Progenitor cell of endocrine pancreas (in vitro differentiated cells): ENCODE measurements around the gene DLX5. TPM values are rescaled to one million over a fixed set of nuclear protein-coding genes. Genes with fewer than 3 reads are reported as not detected.
"Not testable (repeated sequence)": the region's sequence is repeated elsewhere in the genome, so short reads cannot be mapped to it uniquely, and the experiment has no call there.

Experiments
- DNase-seq: peaks from one replicate; pipeline ENCODE4 v3.0.0; 2021; ENCODE audit warnings: low spot score; ENCODE audit not compliant: unreplicated experiment
- H3K27ac Mint-ChIP-seq: 2 replicates; pipeline ENCODE4 v1.8.0; 2021; ENCODE audit warnings: mild to moderate bottlenecking, moderate library complexity, mixed read lengths
- H3K27me3 Mint-ChIP-seq: 2 replicates; pipeline ENCODE4 v1.8.0; 2021; ENCODE audit warnings: mixed read lengths
- H3K36me3 Mint-ChIP-seq: 2 replicates; pipeline ENCODE4 v1.8.0; 2022; ENCODE audit warnings: mixed read lengths; ENCODE audit not compliant: insufficient read depth
- H3K4me1 Mint-ChIP-seq: 2 replicates; pipeline ENCODE4 v1.8.0; 2021; ENCODE audit warnings: low read depth, mixed read lengths
- H3K4me3 Mint-ChIP-seq: 2 replicates; pipeline ENCODE4 v1.8.0; 2021; ENCODE audit warnings: low read depth, mild to moderate bottlenecking, moderate library complexity, mixed read lengths
- H3K9me3 Mint-ChIP-seq: 2 replicates; pipeline ENCODE4 v1.8.0; 2021; ENCODE audit warnings: low read depth, mixed read lengths
- CTCF ChIP-seq: fragments of 200-600 bp; sonication (generic); IDR thresholded peaks from one replicate; pipeline ENCODE4 v1.5.0; 2021; ENCODE audit warnings: antibody characterized with exemption, mild to moderate bottlenecking; ENCODE audit not compliant: unreplicated experiment
- total RNA-seq: library from RNA; stranded (reverse); gene quantifications from 2 replicates; pipeline ENCODE4 v1.2.1, GENCODE V29; 2021

Gene DLX5
- total RNA-seq, 1 donor from 2014 or later, result 1.7 TPM

- Mint-ChIP-seq H3K4me1 (no peaks in the 10 kb centered on the region), H3K36me3 (no peaks in the 10 kb centered on the region), H3K27ac (no peak overlapping the region), H3K9me3 (no peaks in the 10 kb centered on the region), H3K4me3 (no peak overlapping the region), H3K27me3 (peaks cover 32% of the 10 kb centered on the region)
- no peak for TF ChIP-seq CTCF
- no peak for DNase-seq
Measured at GRCh38 chr7:97039374-97040065, 14.9 kb upstream of the DLX5 start.

DNA sequence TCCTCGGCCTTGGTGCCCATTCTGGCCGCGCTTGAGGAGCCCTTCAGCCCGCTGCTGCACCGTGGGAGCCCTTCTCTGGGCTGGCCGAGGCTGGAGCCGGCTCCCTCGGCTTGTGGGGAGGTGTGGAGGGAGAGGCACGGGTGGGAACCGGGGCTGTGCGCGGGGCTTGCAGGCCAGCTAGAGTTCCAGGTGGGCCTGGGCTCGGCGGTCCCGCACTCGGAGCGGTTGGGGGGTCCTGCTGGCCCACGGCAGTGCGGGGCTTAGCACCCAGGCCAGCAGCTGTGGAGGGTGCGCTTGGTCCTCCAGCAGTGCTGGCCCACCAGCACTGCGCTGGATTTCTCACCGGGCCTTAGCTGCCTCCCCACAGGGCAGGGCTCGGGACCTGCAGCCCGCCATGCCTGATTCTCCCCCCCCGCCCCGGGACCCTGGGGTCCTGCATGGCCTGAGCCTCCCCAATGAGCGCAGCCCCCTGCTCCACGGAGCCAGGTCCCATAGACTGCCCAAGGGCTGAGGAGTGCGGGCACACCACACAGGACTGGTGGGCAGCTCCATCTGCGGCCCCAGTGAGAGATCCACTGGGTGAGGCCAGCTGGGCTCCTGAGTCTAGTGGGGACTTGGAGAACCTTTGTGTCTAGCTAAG lies 9.7 kb upstream of the DLX5 start:
- H3K27me3 Mint-ChIP-seq, result peaks cover 23% of the 10 kb centered on the region
- H3K27ac Mint-ChIP-seq, DNase-seq, H3K9me3 Mint-ChIP-seq, H3K4me1 Mint-ChIP-seq, H3K4me3 Mint-ChIP-seq, H3K36me3 Mint-ChIP-seq: not testable (repeated sequence)

DNA sequence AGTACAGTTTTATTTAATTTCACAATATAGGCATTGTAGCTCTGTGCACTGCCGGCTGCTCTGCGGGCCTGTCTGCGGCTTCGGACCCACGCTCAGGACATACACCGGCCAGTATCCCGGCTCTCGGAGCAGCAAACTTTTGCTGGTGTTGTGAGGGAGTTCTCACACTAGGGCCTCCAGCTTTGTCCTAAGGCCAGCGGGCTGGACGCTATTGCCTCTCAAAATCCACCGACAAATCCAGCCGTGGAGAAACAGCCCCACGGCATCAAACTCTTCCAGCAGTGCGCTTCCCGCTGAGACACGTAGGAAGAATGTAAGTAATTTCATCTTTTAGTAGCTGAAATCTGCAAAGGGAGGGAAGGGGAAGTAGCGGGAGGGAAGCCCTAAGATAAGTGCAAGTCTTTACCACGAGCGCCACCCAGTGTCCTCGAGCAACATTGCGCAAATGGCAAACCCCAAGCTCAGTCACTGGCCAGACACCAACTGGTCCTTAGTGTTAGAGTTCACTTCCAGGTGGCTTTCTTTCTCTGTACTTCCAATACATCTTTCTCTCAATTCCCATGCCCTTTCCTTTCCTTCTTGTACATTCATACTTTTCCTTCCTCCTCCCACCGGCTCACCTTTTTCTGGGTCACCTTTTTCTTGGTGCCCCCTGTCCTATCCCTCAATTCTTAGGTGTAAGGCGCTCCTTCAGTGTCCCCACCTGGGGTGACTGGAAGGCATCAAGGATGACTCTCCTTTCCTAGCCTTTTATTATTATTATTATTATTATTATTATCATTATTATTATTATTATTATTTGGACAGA lies 3.0 kb upstream of the DLX5 start:
- Mint-ChIP-seq H3K4me1 (peaks cover 12% of the 10 kb centered on the region), H3K27me3 (peaks cover 82% of the 10 kb centered on the region), H3K4me3 (peak overlapping the region; percentile 49), H3K36me3 (no peaks in the 10 kb centered on the region), H3K9me3 (no peaks in the 10 kb centered on the region), H3K27ac (peak overlapping the region; percentile 54)
- TF ChIP-seq CTCF, result peak; percentile 90
- peak; percentile 54 for DNase-seq

GRCh38 chr7:97026715-97027426 lies 2.2 kb upstream of the DLX5 start:
- no peak overlapping the region for H3K27ac Mint-ChIP-seq
- H3K9me3 Mint-ChIP-seq, result no peaks in the 10 kb centered on the region
- TF ChIP-seq CTCF, result no peak
- peaks cover 84% of the 10 kb centered on the region for H3K27me3 Mint-ChIP-seq
- no peaks in the 10 kb centered on the region for H3K36me3 Mint-ChIP-seq
- peaks cover 16% of the 10 kb centered on the region for H3K4me1 Mint-ChIP-seq
- no peak overlapping the region for H3K4me3 Mint-ChIP-seq
- DNase-seq, result no peak

- H3K36me3 Mint-ChIP-seq, result no peaks in the 10 kb centered on the region
- H3K27me3 Mint-ChIP-seq, result peaks cover 84% of the 10 kb centered on the region
- no peak for TF ChIP-seq CTCF
- no peak for DNase-seq
- H3K9me3 Mint-ChIP-seq, result no peaks in the 10 kb centered on the region
- peaks cover 17% of the 10 kb centered on the region for H3K4me1 Mint-ChIP-seq
- no peak overlapping the region for H3K4me3 Mint-ChIP-seq
- H3K27ac Mint-ChIP-seq, result peak overlapping the region; percentile 7
Measured at GRCh38 chr7:97025983-97026714, 1.5 kb upstream of the DLX5 start.
